ENCODE measurements around the gene ADISSP.

DNA sequence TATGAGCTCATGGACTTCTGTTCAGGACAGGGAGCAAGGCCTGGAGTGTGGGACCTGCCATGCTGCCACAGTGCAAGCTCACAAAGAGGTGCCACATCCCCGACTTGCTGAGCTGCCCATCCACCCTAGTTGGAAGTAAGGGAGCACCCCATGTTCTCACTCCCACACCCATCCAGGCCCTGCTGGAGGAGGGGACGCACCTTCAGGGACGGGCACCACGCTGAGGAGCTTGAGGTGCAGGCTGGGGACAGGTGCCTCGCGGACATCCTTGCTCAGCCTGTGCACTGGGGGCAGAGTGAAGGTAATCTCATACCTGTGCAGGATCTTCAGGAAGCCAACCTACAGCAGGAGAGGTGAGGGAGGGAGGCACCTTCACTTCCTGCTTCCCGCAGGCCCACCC lies 12.3 kb downstream of the ADISSP start:
- TF ChIP-seq CTCF (IDR thresholded peaks at IDR 0.05) = no peak
- no peak for TF ChIP-seq POLR2A (IDR thresholded peaks at IDR 0.05)
- TF ChIP-seq EP300 (IDR thresholded peaks at IDR 0.05) = no peak
- no peak for TF ChIP-seq POLR2AphosphoS5 (IDR thresholded peaks at IDR 0.05)

Measured in gastroesophageal sphincter (tissue), 3 donors.